Measurements from ENCODE around the gene DGKH.

DNA sequence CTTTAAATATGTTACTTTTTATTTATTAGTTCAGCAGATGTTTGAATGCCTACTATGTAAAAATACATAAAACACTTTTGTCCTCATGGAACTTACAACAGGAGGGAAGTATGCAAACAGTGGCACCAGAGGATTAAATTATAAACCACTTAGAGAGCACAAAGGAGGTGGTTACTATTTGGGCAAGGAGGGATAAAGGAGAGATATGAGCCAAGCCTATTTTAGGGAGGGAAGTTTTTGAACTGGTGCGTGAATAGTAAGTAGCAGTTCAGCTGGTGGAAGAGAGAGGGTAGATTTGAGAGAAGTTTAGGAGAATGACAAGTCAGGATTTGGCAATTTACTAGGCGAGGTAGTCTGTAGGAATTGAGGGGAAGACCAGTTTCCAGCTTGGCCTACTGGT is 232.1 kb downstream of the DGKH start:
- TF ChIP-seq POLR2A (IDR thresholded peaks at IDR 0.05; ENCODE audit: low read depth, low read length) (no peak), POLR2AphosphoS5 (IDR thresholded peaks at IDR 0.05; ENCODE audit: low read depth, low read length) (no peak), TAF1 (IDR thresholded peaks at IDR 0.05; ENCODE audit: low read depth, low read length) (no peak)
